Upper lobe of right lung (tissue), 1 donor: ENCODE measurements around the gene SORBS2. TPM values are rescaled to one million over a fixed set of nuclear protein-coding genes. Genes with fewer than 3 reads are reported as not detected.

Source experiments
- ATAC-seq: fragments of 200-7000 bp; cut with Tn5 transposase; one replicate; pipeline ENCODE4 v1.9.1; 2020; ENCODE audit warnings: mild to moderate bottlenecking, moderate library complexity
- DNase-seq: peaks from one replicate; pipeline ENCODE4 v3.0.0-alpha.2; 2020
- H3K27ac ChIP-seq: fragments of 200-600 bp; one replicate; pipeline ENCODE4 v1.8.0; 2022
- H3K27me3 ChIP-seq: fragments of 200-600 bp; one replicate; pipeline ENCODE4 v1.8.0; 2022; ENCODE audit warnings: mild to moderate bottlenecking
- H3K36me3 ChIP-seq: fragments of 200-600 bp; one replicate; pipeline ENCODE4 v1.8.0; 2022
- H3K4me1 ChIP-seq: fragments of 200-600 bp; one replicate; pipeline ENCODE4 v1.8.0; 2022
- H3K4me3 ChIP-seq: fragments of 200-600 bp; one replicate; pipeline ENCODE4 v1.8.0; 2022; ENCODE audit warnings: mild to moderate bottlenecking
- H3K9me3 ChIP-seq: fragments of 200-600 bp; one replicate; pipeline ENCODE4 v1.8.0; 2022
- intact Hi-C: fragments of 100-400 bp; cut with DNase I; formaldehyde crosslinking; loops from one replicate; pipeline ENCODE4 v1.11.0; 2022
- total RNA-seq: library from RNA; stranded (reverse); fragmentation: NEBNext Ultra II Directional; extraction: Animal tissue kit (Norgen Biotek cat#: 25700); gene quantifications from one replicate; pipeline ENCODE4 v1.2.1, GENCODE V29; 2021
- TF ChIP-seq, protein P1 (sequence below): fragments of 200-600 bp; IDR thresholded peaks from one replicate; pipeline ENCODE4 v1.8.0; 2022; ENCODE audit warnings: antibody characterized with exemption
- donor health status: DM: no; HTN: yes; CAD: no; lungs with severe emphysema.

The SORBS2 gene
- total RNA-seq, 1 donor from 2014 or later = 44.9 TPM

DNA sequence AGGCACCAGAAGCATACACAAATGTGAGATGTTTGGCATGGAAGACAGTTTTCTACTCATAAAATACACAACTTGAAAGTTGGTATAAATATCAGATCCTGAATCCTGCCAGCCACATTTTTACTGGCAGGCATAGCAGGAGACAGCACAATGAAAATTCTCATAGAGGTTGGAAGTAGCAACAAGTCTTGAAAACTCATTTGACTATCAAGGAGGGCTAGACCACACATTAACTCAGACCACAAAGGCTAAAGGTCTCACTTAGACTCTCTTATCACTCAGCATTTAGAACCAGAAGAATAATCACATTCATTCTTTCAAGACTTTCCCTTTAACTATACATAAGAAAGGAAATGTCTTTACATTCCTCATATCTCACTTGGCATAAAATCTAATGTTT lies 56.5 kb downstream of the SORBS2 start:
- no peaks in the 10 kb centered on the region for H3K4me1 ChIP-seq
- no peaks in the 10 kb centered on the region for H3K27me3 ChIP-seq
- ATAC-seq (no peak), DNase-seq (no peak)
- H3K9me3 ChIP-seq = no peaks in the 10 kb centered on the region
- TF ChIP-seq, protein P1, sequence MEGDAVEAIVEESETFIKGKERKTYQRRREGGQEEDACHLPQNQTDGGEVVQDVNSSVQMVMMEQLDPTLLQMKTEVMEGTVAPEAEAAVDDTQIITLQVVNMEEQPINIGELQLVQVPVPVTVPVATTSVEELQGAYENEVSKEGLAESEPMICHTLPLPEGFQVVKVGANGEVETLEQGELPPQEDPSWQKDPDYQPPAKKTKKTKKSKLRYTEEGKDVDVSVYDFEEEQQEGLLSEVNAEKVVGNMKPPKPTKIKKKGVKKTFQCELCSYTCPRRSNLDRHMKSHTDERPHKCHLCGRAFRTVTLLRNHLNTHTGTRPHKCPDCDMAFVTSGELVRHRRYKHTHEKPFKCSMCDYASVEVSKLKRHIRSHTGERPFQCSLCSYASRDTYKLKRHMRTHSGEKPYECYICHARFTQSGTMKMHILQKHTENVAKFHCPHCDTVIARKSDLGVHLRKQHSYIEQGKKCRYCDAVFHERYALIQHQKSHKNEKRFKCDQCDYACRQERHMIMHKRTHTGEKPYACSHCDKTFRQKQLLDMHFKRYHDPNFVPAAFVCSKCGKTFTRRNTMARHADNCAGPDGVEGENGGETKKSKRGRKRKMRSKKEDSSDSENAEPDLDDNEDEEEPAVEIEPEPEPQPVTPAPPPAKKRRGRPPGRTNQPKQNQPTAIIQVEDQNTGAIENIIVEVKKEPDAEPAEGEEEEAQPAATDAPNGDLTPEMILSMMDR = no peak
- no peaks in the 10 kb centered on the region for H3K36me3 ChIP-seq
- no peak overlapping the region for H3K27ac ChIP-seq
- H3K4me3 ChIP-seq = no peak overlapping the region
- intact Hi-C loops = no loop called here

DNA sequence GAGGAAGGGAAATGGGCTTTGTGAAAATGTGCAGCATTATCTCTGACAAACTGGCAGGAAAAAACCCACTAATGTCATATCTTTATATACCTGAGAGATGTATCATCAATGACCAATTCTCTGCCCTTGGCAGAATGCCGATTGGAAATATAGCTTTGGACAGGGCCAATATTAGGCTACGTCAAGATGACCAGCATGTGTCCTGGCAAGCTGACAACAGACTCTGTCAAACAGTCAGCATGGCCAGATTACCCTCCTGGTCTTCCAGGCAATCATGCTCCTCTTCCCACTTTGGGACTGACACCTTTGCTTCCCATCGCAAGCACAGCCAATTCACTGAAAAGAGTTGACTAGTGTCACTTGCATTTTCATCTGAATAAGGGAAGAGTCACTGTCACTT lies 57.0 kb downstream of the SORBS2 start:
- no peaks in the 10 kb centered on the region for H3K36me3 ChIP-seq
- TF ChIP-seq, protein P1 = no peak
- no peak for ATAC-seq
- H3K4me1 ChIP-seq = no peaks in the 10 kb centered on the region
- H3K27ac ChIP-seq = no peak overlapping the region
- H3K4me3 ChIP-seq = no peak overlapping the region
- H3K9me3 ChIP-seq = no peaks in the 10 kb centered on the region
- intact Hi-C loops = no loop called here
- H3K27me3 ChIP-seq = no peaks in the 10 kb centered on the region
- DNase-seq = no peak

DNA sequence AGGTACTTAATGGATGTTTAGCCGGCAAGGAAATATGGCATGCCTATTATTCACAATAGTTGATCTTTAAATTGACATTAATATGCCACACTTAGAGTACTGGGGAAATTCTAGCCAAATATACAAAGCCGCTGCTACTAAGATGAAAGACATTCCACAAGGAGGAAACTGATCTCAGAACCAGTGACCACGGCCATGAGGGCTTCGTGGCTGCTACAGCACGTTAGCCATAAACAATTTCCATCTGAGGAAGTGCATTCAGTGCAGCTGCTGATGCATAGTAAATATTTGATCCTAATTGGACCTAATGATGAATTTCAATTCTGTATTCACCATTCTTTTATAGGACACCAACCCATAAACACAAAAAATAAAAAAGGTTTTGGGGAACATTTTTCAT lies 59.1 kb downstream of the SORBS2 start:
- DNase-seq (no peak), ATAC-seq (no peak)
- no peaks in the 10 kb centered on the region for H3K4me1 ChIP-seq
- no peak overlapping the region for H3K4me3 ChIP-seq
- no peak overlapping the region for H3K27ac ChIP-seq
- intact Hi-C loops = no loop called here
- H3K36me3 ChIP-seq = no peaks in the 10 kb centered on the region
- no peaks in the 10 kb centered on the region for H3K9me3 ChIP-seq
- no peaks in the 10 kb centered on the region for H3K27me3 ChIP-seq
- TF ChIP-seq, protein P1 = no peak

DNA sequence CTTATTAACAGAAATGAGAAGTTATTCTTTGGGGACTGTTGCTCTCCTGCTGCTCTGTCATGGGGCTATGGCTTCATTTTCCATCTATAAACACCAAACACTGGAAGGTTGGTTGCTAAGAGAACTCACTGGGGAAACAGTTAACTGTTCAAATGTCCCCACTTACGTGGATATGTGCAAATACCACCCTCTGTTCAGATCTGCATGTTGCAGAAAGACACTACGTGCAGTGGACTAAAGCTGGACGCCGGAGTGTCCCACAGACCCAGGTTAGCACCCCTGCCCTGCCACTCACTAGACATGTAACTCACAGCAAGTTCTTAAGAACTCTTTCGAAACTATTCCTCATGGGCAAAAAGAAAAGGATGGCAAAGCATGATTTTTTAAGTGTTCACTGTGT lies 62.1 kb downstream of the SORBS2 start:
- Histone ChIP-seq H3K36me3 (no peaks in the 10 kb centered on the region), H3K4me1 (no peaks in the 10 kb centered on the region), H3K27me3 (no peaks in the 10 kb centered on the region), H3K27ac (no peak overlapping the region), H3K4me3 (no peak overlapping the region), H3K9me3 (no peaks in the 10 kb centered on the region)
- intact Hi-C loops = no loop called here
- ATAC-seq (no peak), DNase-seq (no peak)
- TF ChIP-seq, protein P1 = no peak

DNA sequence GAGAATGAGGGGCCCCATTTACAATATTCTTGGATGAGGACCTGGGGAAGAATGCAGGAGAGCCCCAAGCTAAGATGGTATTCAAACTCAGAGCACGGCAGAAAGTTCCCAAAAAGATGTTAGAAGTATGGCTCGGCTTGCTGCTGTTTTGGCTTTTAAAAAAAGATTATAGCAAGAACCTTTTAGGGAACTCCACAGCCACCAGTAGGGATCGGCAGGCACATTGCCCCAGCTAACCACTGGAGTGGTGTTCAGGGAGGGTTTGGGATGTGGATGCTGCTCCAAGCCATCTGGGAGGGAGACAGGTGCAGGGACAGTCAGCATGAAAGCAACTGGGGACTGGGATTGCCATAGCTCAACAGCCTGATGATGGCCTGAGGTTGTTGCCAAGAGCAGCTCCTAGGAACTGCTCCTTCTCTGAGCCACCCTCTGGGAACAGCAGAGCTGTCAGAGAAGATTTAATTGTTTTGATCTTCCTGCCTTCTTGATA lies 63.0 kb downstream of the SORBS2 start:
- H3K36me3 ChIP-seq = no peaks in the 10 kb centered on the region
- DNase-seq (no peak), ATAC-seq (no peak)
- H3K9me3 ChIP-seq = no peaks in the 10 kb centered on the region
- H3K4me1 ChIP-seq = no peaks in the 10 kb centered on the region
- TF ChIP-seq, protein P1 = no peak
- H3K27ac ChIP-seq = no peak overlapping the region
- intact Hi-C loops = no loop called here
- H3K27me3 ChIP-seq = no peaks in the 10 kb centered on the region
- H3K4me3 ChIP-seq = no peak overlapping the region

DNA sequence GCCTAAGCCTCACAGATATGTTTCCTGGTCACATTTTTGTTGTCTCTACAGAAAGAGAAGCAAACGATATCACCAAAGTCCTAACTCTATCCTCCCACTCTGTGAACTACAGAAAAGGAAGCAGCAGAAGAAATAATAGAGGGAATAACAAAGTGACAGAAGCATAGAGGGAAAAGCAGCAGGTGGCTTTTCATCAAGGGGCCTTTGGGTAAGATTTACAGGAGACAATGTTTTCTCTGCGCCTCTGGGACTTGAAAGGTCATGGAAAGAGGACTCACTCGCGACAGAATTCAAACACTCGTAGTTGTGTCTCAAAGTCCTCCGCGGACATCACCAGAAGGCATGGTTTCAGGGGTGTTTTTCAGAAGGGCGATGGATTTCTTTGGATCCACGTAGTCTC lies 66.1 kb downstream of the SORBS2 start:
- no peak overlapping the region for H3K27ac ChIP-seq
- ATAC-seq (no peak), DNase-seq (no peak)
- H3K4me1 ChIP-seq = no peaks in the 10 kb centered on the region
- H3K36me3 ChIP-seq = no peaks in the 10 kb centered on the region
- H3K4me3 ChIP-seq = no peak overlapping the region
- intact Hi-C loops = no loop called here
- no peaks in the 10 kb centered on the region for H3K27me3 ChIP-seq
- no peaks in the 10 kb centered on the region for H3K9me3 ChIP-seq
- TF ChIP-seq, protein P1 = no peak
